Activated CD4-positive, alpha-beta memory T cell treated with anti-CD3 and anti-CD28 coated beads, Interleukin-2, amount 10 ng/mL, durations not matched to agents 7 days and 5 days (primary cell): Measurements from ENCODE around the gene HNRNPC. TPM values are rescaled to one million over a fixed set of nuclear protein-coding genes. Genes with fewer than 3 reads are reported as not detected.
A peak's percentile ranks its signal among the peaks of the same experiment; 100 is the strongest.
"Not testable (repeated sequence)": the region's sequence is repeated elsewhere in the genome, so short reads cannot be mapped to it uniquely, and the experiment has no call there.

ENCODE experiments used
- CTCF ChIA-PET: fragments of 350-600 bp; sonication (Branson Sonifier 250); formaldehyde crosslinking; loops from one replicate; lab custom pipeline; 2021; ENCODE audit warnings: antibody characterized with exemption, inconsistent platforms; lab: Charles Lee
- POLR2A ChIA-PET: fragments of 350-600 bp; sonication (Branson Sonifier 250); formaldehyde crosslinking; loops from one replicate; lab custom pipeline; 2021; ENCODE audit warnings: antibody characterized with exemption; lab: Charles Lee
- DNase-seq: peaks from one replicate; pipeline ENCODE4 v3.0.0-alpha.2; 2020
- H3K27ac Mint-ChIP-seq: one replicate; pipeline ENCODE4 v1.8.0; 2021; ENCODE audit warnings: mild to moderate bottlenecking, mixed read lengths
- H3K27me3 Mint-ChIP-seq: one replicate; pipeline ENCODE4 v1.8.0; 2021; ENCODE audit warnings: mixed read lengths
- H3K36me3 Mint-ChIP-seq: one replicate; pipeline ENCODE4 v1.8.0; 2021; ENCODE audit warnings: low read depth, mixed read lengths
- H3K4me1 Mint-ChIP-seq: one replicate; pipeline ENCODE4 v1.8.0; 2021; ENCODE audit warnings: mixed read lengths
- H3K4me3 Mint-ChIP-seq: one replicate; pipeline ENCODE4 v1.8.0; 2021; ENCODE audit warnings: mild to moderate bottlenecking, mixed read lengths
- H3K9me3 Mint-ChIP-seq: one replicate; pipeline ENCODE4 v1.8.0; 2021; ENCODE audit warnings: mixed read lengths
- total RNA-seq, 2 experiments: library from RNA; stranded (reverse); gene quantifications; one replicate each; pipeline ENCODE4 v1.2.3, GENCODE V29; 2021

HNRNPC gene
- 100 to 1,000 TPM; 689 to 710 TPM for total RNA-seq

GRCh38 chr14:21269252-21270046 lies at the start of gene HNRNPC:
HNRNPC (minus strand) TSS chr14:21269442; CDS start chr14:21234193, 35,249 bp downstream.
- peak within 1 kb of the TSS; percentile 99 for H3K27ac Mint-ChIP-seq
- H3K27me3 Mint-ChIP-seq = no peaks in the 10 kb centered on the region
- POLR2A ChIA-PET = interaction anchor here (0.6 to 5.2 kb wide), 8 partner anchors 12 to 115 kb away, joined by 3 to 68 read pairs (median 4); partner anchors contain the start of gene SUPT16H
- peaks cover 36% of the 10 kb centered on the region for H3K4me1 Mint-ChIP-seq
- no peaks in the 10 kb centered on the region for H3K9me3 Mint-ChIP-seq
- peak within 1 kb of the TSS; percentile 99 for H3K4me3 Mint-ChIP-seq
- DNase-seq = peak; percentile 100
- peaks cover 50% of the 10 kb centered on the region for H3K36me3 Mint-ChIP-seq
- CTCF ChIA-PET = no interaction called here

- DNase-seq = no peak
- no peak overlapping the region for H3K4me3 Mint-ChIP-seq
- peaks cover 12% of the 10 kb centered on the region for H3K4me1 Mint-ChIP-seq
- no peaks in the 10 kb centered on the region for H3K9me3 Mint-ChIP-seq
- H3K27me3 Mint-ChIP-seq = peaks cover 17% of the 10 kb centered on the region
- H3K36me3 Mint-ChIP-seq = no peaks in the 10 kb centered on the region
- CTCF ChIA-PET = no interaction called here
- POLR2A ChIA-PET = no interaction called here
- no peak overlapping the region for H3K27ac Mint-ChIP-seq
Measured at GRCh38 chr14:21317398-21317797, 48.2 kb upstream of the HNRNPC start.

DNA sequence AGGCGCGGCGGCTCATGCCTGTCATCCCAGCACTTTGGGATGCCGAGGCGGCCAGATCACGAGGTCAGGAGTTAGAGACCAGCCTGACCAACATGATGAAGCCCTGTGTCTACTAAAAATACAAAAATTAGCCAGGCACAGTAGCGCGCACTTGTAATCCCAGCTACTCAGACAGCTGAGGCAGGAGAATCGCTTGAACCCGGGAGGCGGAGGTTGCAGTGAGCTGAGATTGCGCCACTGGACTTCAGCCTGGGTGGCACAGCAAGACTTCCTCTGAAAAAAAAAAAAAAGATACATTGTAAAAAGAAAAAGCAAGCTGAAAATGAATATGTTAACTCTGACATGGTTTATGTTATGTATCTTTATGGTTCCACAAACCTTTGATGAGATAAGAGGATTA lies 44.3 kb upstream of the HNRNPC start:
- POLR2A ChIA-PET = no interaction called here
- Mint-ChIP-seq H3K36me3 (no peaks in the 10 kb centered on the region), H3K27ac (no peak overlapping the region), H3K4me1 (peaks cover 12% of the 10 kb centered on the region), H3K4me3 (no peak overlapping the region), H3K9me3 (no peaks in the 10 kb centered on the region), H3K27me3 (peaks cover 8% of the 10 kb centered on the region)
- CTCF ChIA-PET = no interaction called here
- DNase-seq = no peak

DNA sequence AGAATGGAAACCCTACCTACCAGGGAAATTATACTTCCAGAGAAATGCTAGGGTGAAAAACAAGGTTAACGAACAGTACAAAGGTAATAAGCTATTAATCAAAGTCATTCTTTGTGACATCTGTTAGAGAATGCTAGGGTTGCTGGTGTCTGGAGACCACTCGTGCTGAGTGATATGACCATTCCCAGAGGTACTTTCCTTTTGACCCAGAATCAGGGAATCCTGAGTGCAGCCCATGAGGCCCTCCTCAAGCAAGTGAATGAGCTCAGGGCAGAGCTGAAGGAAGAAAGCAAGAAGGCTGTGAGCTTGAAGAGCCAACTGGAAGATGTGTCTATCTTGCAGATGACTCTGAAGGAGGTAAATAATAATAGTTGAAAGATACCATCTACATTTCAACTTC lies 42.4 kb upstream of the HNRNPC start:
- Mint-ChIP-seq H3K4me3 (no peak overlapping the region), H3K27me3 (no peaks in the 10 kb centered on the region), H3K27ac (no peak overlapping the region), H3K4me1 (peaks cover 19% of the 10 kb centered on the region), H3K36me3 (no peaks in the 10 kb centered on the region), H3K9me3 (no peaks in the 10 kb centered on the region)
- ChIA-PET POLR2A (interaction anchor here (0.7 to 0.8 kb wide), 2 partner anchors 9 to 71 kb away, joined by 3 read pairs; no protein-coding TSS in a partner anchor), CTCF (interaction anchor here (1.4 kb wide), 1 partner anchor 37 kb away, joined by 4 read pairs; no protein-coding TSS in a partner anchor)
- DNase-seq = no peak

GRCh38 chr14:21309956-21310355 lies 40.7 kb upstream of the HNRNPC start:
- H3K4me1 Mint-ChIP-seq = peaks cover 19% of the 10 kb centered on the region
- H3K4me3 Mint-ChIP-seq = no peak overlapping the region
- no peaks in the 10 kb centered on the region for H3K9me3 Mint-ChIP-seq
- H3K36me3 Mint-ChIP-seq = no peaks in the 10 kb centered on the region
- CTCF ChIA-PET = interaction anchor here (0.7 to 1.0 kb wide), 2 partner anchors 23 to 714 kb away, joined by 3 to 4 read pairs; no protein-coding TSS in a partner anchor
- no peaks in the 10 kb centered on the region for H3K27me3 Mint-ChIP-seq
- no peak for DNase-seq
- POLR2A ChIA-PET = interaction anchor here (1.0 to 1.4 kb wide), 3 partner anchors 43 to 55 kb away, joined by 3 to 5 read pairs (median 3); no protein-coding TSS in a partner anchor
- H3K27ac Mint-ChIP-seq = no peak overlapping the region

GRCh38 chr14:21309238-21309636 lies 40.0 kb upstream of the HNRNPC start:
- no peak for DNase-seq
- Mint-ChIP-seq H3K4me3 (peak overlapping the region; percentile 38), H3K9me3 (no peaks in the 10 kb centered on the region), H3K4me1 (peaks cover 19% of the 10 kb centered on the region), H3K36me3 (no peaks in the 10 kb centered on the region), H3K27ac (peak overlapping the region; percentile 40), H3K27me3 (peaks cover 2% of the 10 kb centered on the region)
- ChIA-PET CTCF (interaction anchor here (0.6 kb wide), 1 partner anchor 37 kb away, joined by 3 read pairs; no protein-coding TSS in a partner anchor), POLR2A (interaction anchor here (0.9 to 1.5 kb wide), 7 partner anchors 41 to 147 kb away, joined by 3 to 5 read pairs (median 3); partner anchors contain the start of gene CHD8)

- no peaks in the 10 kb centered on the region for H3K9me3 Mint-ChIP-seq
- POLR2A ChIA-PET = interaction anchor here (0.9 to 1.5 kb wide), 7 partner anchors 40 to 147 kb away, joined by 3 to 5 read pairs (median 3); partner anchors contain the start of gene CHD8
- peaks cover 2% of the 10 kb centered on the region for H3K27me3 Mint-ChIP-seq
- CTCF ChIA-PET = interaction anchor here (0.6 to 1.3 kb wide), 3 partner anchors 9 to 204 kb away, joined by 3 read pairs; no protein-coding TSS in a partner anchor
- H3K4me3 Mint-ChIP-seq = peak overlapping the region; percentile 38
- peaks cover 19% of the 10 kb centered on the region for H3K4me1 Mint-ChIP-seq
- peak; percentile 75 for DNase-seq
- peak overlapping the region; percentile 40 for H3K27ac Mint-ChIP-seq
- H3K36me3 Mint-ChIP-seq = no peaks in the 10 kb centered on the region
Measured at GRCh38 chr14:21308479-21309237, 39.4 kb upstream of the HNRNPC start.

DNA sequence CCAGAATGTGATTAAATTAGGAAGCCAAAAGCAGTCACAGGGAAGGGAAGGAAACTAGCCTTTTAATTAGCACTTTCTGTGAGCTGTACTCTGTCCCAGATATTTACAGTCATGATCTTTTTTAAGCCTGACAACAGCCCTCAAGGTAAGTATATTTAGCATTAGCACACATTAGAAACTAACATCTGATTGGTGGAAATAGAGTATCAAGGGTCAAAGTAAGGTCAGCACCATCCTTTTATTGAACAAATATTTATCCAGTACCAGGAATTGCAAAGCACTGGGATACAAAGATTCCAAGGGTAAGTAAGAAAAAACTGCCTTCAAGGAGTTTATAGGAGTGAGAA lies 38.9 kb upstream of the HNRNPC start:
- ChIA-PET CTCF (interaction anchor here (1.2 to 1.3 kb wide), 2 partner anchors 9 to 204 kb away, joined by 3 read pairs; no protein-coding TSS in a partner anchor), POLR2A (interaction anchor here (0.8 to 1.5 kb wide), 4 partner anchors 38 to 115 kb away, joined by 3 to 5 read pairs (median 3); partner anchors contain the start of gene SUPT16H)
- peak overlapping the region; percentile 38 for H3K4me3 Mint-ChIP-seq
- no peak for DNase-seq
- no peaks in the 10 kb centered on the region for H3K36me3 Mint-ChIP-seq
- H3K4me1 Mint-ChIP-seq = peaks cover 19% of the 10 kb centered on the region
- H3K27ac Mint-ChIP-seq = no peak overlapping the region
- peaks cover 6% of the 10 kb centered on the region for H3K27me3 Mint-ChIP-seq
- no peaks in the 10 kb centered on the region for H3K9me3 Mint-ChIP-seq

GRCh38 chr14:21307637-21308036 lies 38.4 kb upstream of the HNRNPC start:
- ChIA-PET POLR2A (interaction anchor here (0.8 kb wide), 2 partner anchors 37 to 77 kb away, joined by 3 read pairs; partner anchors contain the start of gene SUPT16H), CTCF (interaction anchor here (1.2 to 1.3 kb wide), 2 partner anchors 8 to 203 kb away, joined by 3 read pairs; no protein-coding TSS in a partner anchor)
- no peak overlapping the region for H3K4me3 Mint-ChIP-seq
- H3K4me1 Mint-ChIP-seq = peaks cover 19% of the 10 kb centered on the region
- DNase-seq = no peak
- H3K9me3 Mint-ChIP-seq = no peaks in the 10 kb centered on the region
- no peak overlapping the region for H3K27ac Mint-ChIP-seq
- H3K27me3 Mint-ChIP-seq = peaks cover 6% of the 10 kb centered on the region
- no peaks in the 10 kb centered on the region for H3K36me3 Mint-ChIP-seq

DNA sequence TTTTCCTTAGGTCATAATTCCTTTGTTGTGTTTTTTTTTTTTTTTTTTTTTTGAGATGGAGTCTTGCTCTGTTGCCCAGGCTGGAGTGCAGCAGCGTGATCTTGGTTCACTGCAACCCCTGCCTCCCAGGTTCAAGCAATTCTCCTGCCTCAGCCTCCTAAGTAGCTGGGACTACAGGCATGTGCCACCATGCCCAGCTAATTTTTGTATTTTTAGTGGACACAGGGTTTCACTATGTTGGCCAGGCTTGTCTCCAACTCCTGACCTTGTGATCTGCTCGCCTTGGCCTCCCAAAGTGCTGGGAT lies 33.5 kb upstream of the HNRNPC start:
- DNase-seq, H3K9me3 Mint-ChIP-seq, H3K4me3 Mint-ChIP-seq, H3K36me3 Mint-ChIP-seq, H3K4me1 Mint-ChIP-seq, H3K27ac Mint-ChIP-seq: not testable (repeated sequence)
- ChIA-PET CTCF (interaction anchor here (0.7 kb wide), 1 partner anchor 111 kb away, joined by 3 read pairs; no protein-coding TSS in a partner anchor), POLR2A (interaction anchor here (0.9 to 1.0 kb wide), 2 partner anchors 9 to 35 kb away, joined by 3 read pairs; no protein-coding TSS in a partner anchor)
- H3K27me3 Mint-ChIP-seq = peaks cover 22% of the 10 kb centered on the region

- Mint-ChIP-seq H3K27ac (no peak overlapping the region), H3K9me3 (no peaks in the 10 kb centered on the region), H3K4me1 (peaks cover 3% of the 10 kb centered on the region), H3K36me3 (no peaks in the 10 kb centered on the region), H3K27me3 (peaks cover 24% of the 10 kb centered on the region), H3K4me3 (no peak overlapping the region)
- ChIA-PET POLR2A (interaction anchor here (1.0 kb wide), 1 partner anchor 9 kb away, joined by 3 read pairs; no protein-coding TSS in a partner anchor), CTCF (interaction anchor here (0.7 kb wide), 1 partner anchor 111 kb away, joined by 3 read pairs; no protein-coding TSS in a partner anchor)
- no peak for DNase-seq
Measured at GRCh38 chr14:21302013-21302835, 33.0 kb upstream of the HNRNPC start.

- H3K27me3 Mint-ChIP-seq = peaks cover 24% of the 10 kb centered on the region
- H3K4me3 Mint-ChIP-seq = no peak overlapping the region
- peaks cover 3% of the 10 kb centered on the region for H3K4me1 Mint-ChIP-seq
- CTCF ChIA-PET = interaction anchor here (0.7 kb wide), 1 partner anchor 15 kb away, joined by 4 read pairs; no protein-coding TSS in a partner anchor
- DNase-seq = peak; percentile 18
- no peaks in the 10 kb centered on the region for H3K9me3 Mint-ChIP-seq
- POLR2A ChIA-PET = no interaction called here
- no peaks in the 10 kb centered on the region for H3K36me3 Mint-ChIP-seq
- H3K27ac Mint-ChIP-seq = no peak overlapping the region
Measured at GRCh38 chr14:21300892-21301291, 31.6 kb upstream of the HNRNPC start.
